CD4-positive, alpha-beta T cell (primary cell): ENCODE results near the gene NYNRIN. TPM values are rescaled to one million over a fixed set of nuclear protein-coding genes. Genes with fewer than 3 reads are reported as not detected.

Experiments
- ATAC-seq: fragments of 200-7000 bp; cut with Tn5 transposase; one replicate; pipeline ENCODE4 v1.10.0; 2022; ENCODE audit warnings: mild to moderate bottlenecking; ENCODE audit not compliant: poor library complexity
- CTCF ChIA-PET: fragments of 350-600 bp; sonication (Branson Sonifier 250); formaldehyde crosslinking; loops from one replicate; lab custom pipeline; 2021; ENCODE audit warnings: antibody characterized with exemption, inconsistent platforms; lab: Charles Lee
- POLR2A ChIA-PET: fragments of 350-600 bp; sonication (Branson Sonifier 250); formaldehyde crosslinking; loops from one replicate; lab custom pipeline; 2021; ENCODE audit warnings: antibody characterized with exemption, inconsistent platforms; lab: Charles Lee
- DNase-seq, 14 experiments: peaks; one replicate each; pipeline ENCODE4 v3.0.0-alpha.2; 2013 to 2020; ENCODE audit warnings: mixed read lengths in 2 of 14
- H3K27ac ChIP-seq, 2 donors: one replicate each; pipeline versions ENCODE4 v1.5.1 to v1.7.0; 2013; ENCODE audit warnings: low read length in 2 of 2, low read depth in 1 of 2, mild to moderate bottlenecking in 1 of 2
- H3K27me3 ChIP-seq, 2 experiments: 1 replicate in 1 of 2; 2 replicates in 1 of 2; pipeline versions ENCODE4 v1.6.1 to v1.7.0; 2013; ENCODE audit warnings: low read length in 2 of 2, control low read depth in 1 of 2, mild to moderate bottlenecking in 1 of 2, moderate library complexity in 1 of 2; ENCODE audit not compliant: insufficient read depth in 2 of 2, control insufficient read depth in 1 of 2
- H3K36me3 ChIP-seq: one replicate; pipeline ENCODE4 v1.6.1; 2013; ENCODE audit warnings: low read length, control low read depth; ENCODE audit not compliant: insufficient read depth
- H3K4me1 ChIP-seq: one replicate; pipeline ENCODE4 v1.6.1; 2013; ENCODE audit warnings: low read length, control low read depth; ENCODE audit not compliant: insufficient read depth
- H3K4me3 ChIP-seq: one replicate; pipeline ENCODE4 v1.5.1; 2013; ENCODE audit warnings: mild to moderate bottlenecking, low read length, moderate library complexity
- H3K9me3 ChIP-seq, 2 experiments: 1 replicate in 1 of 2; 2 replicates in 1 of 2; pipeline versions ENCODE4 v1.6.1 to v1.7.0; 2013; ENCODE audit warnings: low read length in 2 of 2, mild to moderate bottlenecking in 2 of 2, control low read depth in 1 of 2, moderate library complexity in 1 of 2; ENCODE audit not compliant: control insufficient read depth in 1 of 2, insufficient read depth in 1 of 2
- H3K27ac Mint-ChIP-seq: one replicate; pipeline ENCODE4 v1.8.0; 2020; ENCODE audit warnings: mixed read lengths
- H3K27me3 Mint-ChIP-seq: one replicate; pipeline ENCODE4 v1.8.0; 2021; ENCODE audit warnings: mixed read lengths
- H3K36me3 Mint-ChIP-seq: one replicate; pipeline ENCODE4 v1.8.0; 2021; ENCODE audit warnings: low read depth, mixed read lengths
- H3K4me1 Mint-ChIP-seq: one replicate; pipeline ENCODE4 v1.8.0; 2021; ENCODE audit warnings: low read depth, mixed read lengths
- H3K4me3 Mint-ChIP-seq: one replicate; pipeline ENCODE4 v1.8.0; 2020; ENCODE audit warnings: mild to moderate bottlenecking, mixed read lengths
- H3K9me3 Mint-ChIP-seq: one replicate; pipeline ENCODE4 v1.8.0; 2020; ENCODE audit warnings: mixed read lengths
- intact Hi-C, 2 experiments: fragments of 100-400 bp; cut with DNase I in 1 of 2; cut with micrococcal nuclease in 1 of 2; formaldehyde crosslinking; loops; one replicate each; pipeline versions ENCODE4 v1.15.1 to v1.9.0; 2023 to 2025; cut with DNase I, micrococcal nuclease
- total RNA-seq, 174 experiments: library from RNA in 2 of 174; stranded (reverse) in 2 of 174; gene quantifications; one replicate each; pipeline ENCODE4 v1.2.3 and lab custom pipeline; 2021 to 2026
- TF ChIP-seq, protein P1 (sequence below): fragments of 200-600 bp; IDR thresholded peaks from one replicate; pipeline ENCODE4 v1.8.0; 2022; ENCODE audit warnings: antibody characterized with exemption, mild to moderate bottlenecking

Gene NYNRIN
- total RNA-seq, 2 experiments from 2014 or later: 0.08 to 0.25 TPM

- H3K4me3 Mint-ChIP-seq: no peak overlapping the region
These were observed 35.2 kb downstream of the NYNRIN start for GRCh38 chr14:24434036-24434435.

DNA sequence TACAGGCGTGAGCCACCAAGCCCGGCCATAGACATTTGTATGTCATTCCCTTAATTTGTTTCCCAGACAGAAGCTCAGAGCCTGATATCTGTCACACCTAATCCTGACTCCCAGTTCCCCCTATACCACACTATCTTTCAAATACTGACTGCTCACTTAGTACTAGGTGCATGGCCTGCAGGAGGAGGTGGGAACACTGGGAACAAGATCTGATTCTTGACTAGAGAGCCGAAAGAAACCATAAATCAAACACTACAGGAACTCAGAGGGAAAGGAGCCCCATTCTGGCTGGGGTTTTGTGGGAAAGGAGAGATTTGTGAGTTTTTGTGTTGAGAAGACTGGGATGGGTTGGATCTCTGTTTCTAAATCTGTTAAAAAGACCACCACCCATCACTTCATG, 35.9 kb downstream of the NYNRIN start:
- no peak for ATAC-seq

More at GRCh38 chr14:24434036-24434435, 35.2 kb downstream of the NYNRIN start:
- ATAC-seq: no peak
- Histone ChIP-seq H3K36me3 (peaks cover 74% of the 10 kb centered on the region), H3K27ac (no peak overlapping the region), H3K9me3 (no peaks in the 10 kb centered on the region), H3K4me1 (peaks cover 51% of the 10 kb centered on the region), H3K27me3 (no peaks in the 10 kb centered on the region), H3K4me3 (no peak overlapping the region)
- ChIA-PET CTCF (no interaction called here), POLR2A (interaction anchor here (10.8 kb wide), 1 partner anchor 97 kb away, joined by 270 read pairs; the partner anchor contains the start of genes ADCY4 and RIPK3)
- no peaks in the 10 kb centered on the region for H3K9me3 Mint-ChIP-seq
- H3K27me3 Mint-ChIP-seq: no peaks in the 10 kb centered on the region
- peaks cover 81% of the 10 kb centered on the region for H3K4me1 Mint-ChIP-seq
- TF ChIP-seq, protein P1, sequence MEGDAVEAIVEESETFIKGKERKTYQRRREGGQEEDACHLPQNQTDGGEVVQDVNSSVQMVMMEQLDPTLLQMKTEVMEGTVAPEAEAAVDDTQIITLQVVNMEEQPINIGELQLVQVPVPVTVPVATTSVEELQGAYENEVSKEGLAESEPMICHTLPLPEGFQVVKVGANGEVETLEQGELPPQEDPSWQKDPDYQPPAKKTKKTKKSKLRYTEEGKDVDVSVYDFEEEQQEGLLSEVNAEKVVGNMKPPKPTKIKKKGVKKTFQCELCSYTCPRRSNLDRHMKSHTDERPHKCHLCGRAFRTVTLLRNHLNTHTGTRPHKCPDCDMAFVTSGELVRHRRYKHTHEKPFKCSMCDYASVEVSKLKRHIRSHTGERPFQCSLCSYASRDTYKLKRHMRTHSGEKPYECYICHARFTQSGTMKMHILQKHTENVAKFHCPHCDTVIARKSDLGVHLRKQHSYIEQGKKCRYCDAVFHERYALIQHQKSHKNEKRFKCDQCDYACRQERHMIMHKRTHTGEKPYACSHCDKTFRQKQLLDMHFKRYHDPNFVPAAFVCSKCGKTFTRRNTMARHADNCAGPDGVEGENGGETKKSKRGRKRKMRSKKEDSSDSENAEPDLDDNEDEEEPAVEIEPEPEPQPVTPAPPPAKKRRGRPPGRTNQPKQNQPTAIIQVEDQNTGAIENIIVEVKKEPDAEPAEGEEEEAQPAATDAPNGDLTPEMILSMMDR: no peak
- intact Hi-C loops: loop anchor here in 1 of 2 experiments (5.0 to 10.0 kb wide), 2 partner anchors 217 to 319 kb away; partner anchors contain the start of genes DCAF11, MDP1 and NRL
- H3K36me3 Mint-ChIP-seq: peaks cover 79% of the 10 kb centered on the region
- no peak for DNase-seq
- no peak overlapping the region for H3K27ac Mint-ChIP-seq

GRCh38 chr14:24435192-24435810, 36.5 kb downstream of the NYNRIN start:
- no peaks in the 10 kb centered on the region for H3K27me3 Mint-ChIP-seq
- POLR2A ChIA-PET: interaction anchor here (0.9 to 10.8 kb wide), 3 partner anchors 8 to 193 kb away, joined by 3 to 270 read pairs (median 7); partner anchors contain the start of genes ADCY4, RIPK3 and TINF2
- H3K36me3 ChIP-seq: peaks cover 86% of the 10 kb centered on the region
- intact Hi-C loops: loop anchor here in 1 of 2 experiments (10.0 kb wide), 1 partner anchor 320 kb away; the partner anchor contains the start of genes DCAF11 and NRL
- no peaks in the 10 kb centered on the region for H3K9me3 Mint-ChIP-seq
- no peak overlapping the region for H3K27ac ChIP-seq
- DNase-seq (no peak), ATAC-seq (no peak)
- H3K27ac Mint-ChIP-seq: peak overlapping the region; percentile 9
- peak overlapping the region; percentile 5 for H3K4me3 Mint-ChIP-seq
- H3K4me1 ChIP-seq: peaks cover 45% of the 10 kb centered on the region
- no peaks in the 10 kb centered on the region for H3K9me3 ChIP-seq
- H3K36me3 Mint-ChIP-seq: peaks cover 88% of the 10 kb centered on the region
- CTCF ChIA-PET: interaction anchor here (1.5 to 3.6 kb wide), 6 partner anchors 8 to 193 kb away, joined by 3 to 64 read pairs (median 14); partner anchors contain the start of genes ADCY4 and TINF2
- H3K4me3 ChIP-seq: no peak overlapping the region
- H3K27me3 ChIP-seq: no peaks in the 10 kb centered on the region
- TF ChIP-seq, protein P1: no peak
- peaks cover 79% of the 10 kb centered on the region for H3K4me1 Mint-ChIP-seq

More for the DNA sequence above, 35.9 kb downstream of the NYNRIN start:
- H3K27ac Mint-ChIP-seq: no peak overlapping the region
- intact Hi-C loops: loop anchor here in 1 of 2 experiments (5.0 to 10.0 kb wide), 2 partner anchors 217 to 320 kb away; partner anchors contain the start of genes DCAF11, MDP1 and NRL
- H3K9me3 Mint-ChIP-seq: no peaks in the 10 kb centered on the region
- Histone ChIP-seq H3K27me3 (no peaks in the 10 kb centered on the region), H3K9me3 (no peaks in the 10 kb centered on the region), H3K36me3 (peaks cover 80% of the 10 kb centered on the region), H3K4me1 (peaks cover 44% of the 10 kb centered on the region), H3K27ac (no peak overlapping the region), H3K4me3 (no peak overlapping the region)
- no peaks in the 10 kb centered on the region for H3K27me3 Mint-ChIP-seq
- TF ChIP-seq, protein P1: no peak
- CTCF ChIA-PET: interaction anchor here (3.6 kb wide), 1 partner anchor 101 kb away, joined by 64 read pairs; the partner anchor contains the start of gene ADCY4
- peaks cover 86% of the 10 kb centered on the region for H3K36me3 Mint-ChIP-seq
- peaks cover 81% of the 10 kb centered on the region for H3K4me1 Mint-ChIP-seq
- POLR2A ChIA-PET: interaction anchor here (10.8 kb wide), 1 partner anchor 97 kb away, joined by 270 read pairs; the partner anchor contains the start of genes ADCY4 and RIPK3
- no peak for DNase-seq
- H3K4me3 Mint-ChIP-seq: no peak overlapping the region
